HG03175 (cell line): ENCODE data around the gene ZBTB22.
"Not testable (repeated sequence)": the region's sequence is repeated elsewhere in the genome, so short reads cannot be mapped to it uniquely, and the experiment has no call there.

Experiments used
- ATAC-seq: cut with Tn5 transposase; IDR thresholded peaks from one replicate; pipeline ENCODE4 v1.9.1; 2021; ENCODE audit warnings: mild to moderate bottlenecking, moderate library complexity; ENCODE audit not compliant: unreplicated experiment

ZBTB22 gene

GRCh38 chr6:33280539-33280938 is 37.0 kb downstream of the ZBTB22 start:
- ATAC-seq: no peak

- no peak for ATAC-seq
These were observed 37.5 kb downstream of the ZBTB22 start for GRCh38 chr6:33279971-33280511.

DNA sequence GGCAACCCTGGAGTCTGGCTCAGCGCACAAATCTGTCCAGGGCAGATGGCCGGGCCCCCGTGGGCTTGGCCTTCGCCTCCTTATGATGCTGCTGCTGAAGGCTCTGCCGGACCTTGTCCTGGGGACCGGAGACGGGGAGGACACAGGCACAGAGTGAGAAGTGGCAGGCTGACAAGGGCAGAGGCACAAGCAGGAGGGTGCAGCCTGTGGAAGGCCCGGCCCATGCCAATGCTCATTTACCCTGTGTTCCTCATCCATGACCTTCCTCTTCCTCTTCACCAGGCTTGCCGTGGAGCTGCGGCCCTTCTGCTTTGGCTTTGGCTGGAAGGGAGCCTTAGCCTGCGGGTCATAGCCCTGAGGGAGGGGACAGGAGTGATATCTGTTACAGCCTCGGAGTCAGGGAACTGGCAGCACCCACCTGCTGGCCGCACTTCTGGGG is 38.3 kb downstream of the ZBTB22 start:
- ATAC-seq: no peak

DNA sequence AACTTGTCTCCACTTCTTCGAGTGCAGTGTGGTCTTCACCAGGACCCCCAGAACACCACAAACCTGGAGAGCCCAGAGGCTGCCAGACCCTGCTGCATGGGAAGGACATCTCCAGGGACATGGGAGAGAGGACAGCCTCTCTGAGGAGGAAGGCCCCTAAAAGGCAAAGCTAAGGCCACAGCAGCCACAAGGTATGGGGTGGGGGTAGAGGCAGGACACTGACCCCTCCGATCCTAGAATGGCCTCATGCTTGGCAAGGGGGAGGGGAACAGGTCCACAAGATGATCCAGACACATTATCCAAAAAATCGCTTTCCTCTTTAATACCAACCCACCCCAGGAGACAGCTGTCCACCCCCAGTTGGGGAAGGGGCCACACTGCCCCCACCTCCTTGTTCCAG is 38.7 kb downstream of the ZBTB22 start:
- no peak for ATAC-seq

- ATAC-seq: no peak
These were observed 39.2 kb downstream of the ZBTB22 start for GRCh38 chr6:33278392-33278741.

DNA sequence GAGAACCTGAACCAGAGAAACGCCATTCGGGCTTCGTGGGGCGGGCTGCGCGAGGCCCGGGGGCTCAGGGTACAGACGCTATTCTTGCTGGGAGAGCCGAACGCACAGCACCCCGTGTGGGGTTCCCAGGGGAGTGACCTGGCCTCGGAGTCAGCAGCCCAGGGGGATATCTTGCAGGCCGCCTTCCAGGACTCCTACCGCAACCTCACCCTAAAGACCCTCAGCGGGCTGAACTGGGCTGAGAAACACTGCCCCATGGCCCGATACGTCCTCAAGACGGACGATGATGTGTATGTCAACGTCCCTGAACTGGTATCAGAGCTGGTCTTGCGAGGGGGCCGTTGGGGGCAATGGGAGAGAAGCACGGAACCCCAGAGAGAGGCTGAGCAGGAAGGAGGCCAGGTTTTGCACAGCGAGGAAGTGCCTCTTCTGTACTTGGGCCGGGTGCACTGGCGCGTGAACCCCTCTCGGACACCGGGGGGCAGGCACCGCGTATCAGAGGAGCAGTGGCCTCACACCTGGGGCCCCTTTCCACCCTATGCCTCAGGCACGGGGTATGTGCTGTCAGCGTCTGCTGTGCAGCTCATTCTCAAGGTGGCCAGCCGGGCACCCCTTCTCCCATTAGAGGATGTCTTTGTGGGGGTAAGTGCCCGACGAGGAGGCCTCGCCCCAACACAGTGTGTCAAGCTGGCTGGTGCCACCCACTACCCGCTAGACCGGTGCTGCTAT is 39.7 kb downstream of the ZBTB22 start:
- ATAC-seq: peak; percentile 27

DNA sequence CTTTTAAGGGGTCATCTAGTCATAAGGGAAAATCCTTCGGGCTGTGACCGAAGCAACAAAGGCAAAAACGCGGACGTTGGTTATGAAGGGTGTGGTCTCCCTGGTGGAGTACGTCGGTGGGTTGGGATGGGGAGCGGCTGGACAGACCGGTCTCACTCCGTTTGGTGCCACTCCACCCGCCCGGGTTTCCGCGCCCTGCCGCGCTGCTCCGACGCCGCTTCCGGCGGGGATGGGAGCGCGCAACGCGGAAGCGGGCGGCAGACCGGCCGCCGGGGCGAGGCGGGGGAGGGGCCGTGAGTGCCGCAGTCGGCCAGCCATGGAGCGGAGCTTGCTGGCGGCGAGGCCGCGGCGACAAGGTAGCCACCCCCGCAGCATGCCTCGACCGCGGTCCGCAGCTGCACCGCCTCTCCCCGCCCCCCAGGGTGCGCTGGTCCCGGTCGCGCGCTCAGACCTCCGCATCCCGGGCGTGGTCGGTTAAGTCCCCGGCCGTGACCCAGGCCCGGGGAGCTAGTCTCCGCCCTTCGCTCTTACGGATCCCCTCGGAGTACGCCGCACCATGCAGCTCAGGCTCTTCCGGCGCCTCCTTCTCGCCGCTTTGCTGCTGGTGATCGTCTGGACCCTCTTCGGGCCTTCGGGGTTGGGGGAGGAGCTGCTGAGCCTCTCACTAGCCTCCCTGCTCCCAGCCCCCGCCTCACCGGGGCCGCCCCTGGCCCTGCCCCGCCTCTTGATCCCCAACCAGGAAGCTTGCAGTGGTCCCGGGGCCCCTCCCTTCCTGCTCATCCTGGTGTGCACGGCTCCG is 40.5 kb downstream of the ZBTB22 start, which contains the start of gene B3GALT4:
Gene B3GALT4 (plus strand): TSS at position 260 of the 799 bp plus-strand sequence. CDS start 297 bp downstream, at position 557.
- peak; percentile 52 for ATAC-seq

GRCh38 chr6:33276581-33276863 is 41.0 kb downstream of the ZBTB22 start:
- ATAC-seq: no peak

DNA sequence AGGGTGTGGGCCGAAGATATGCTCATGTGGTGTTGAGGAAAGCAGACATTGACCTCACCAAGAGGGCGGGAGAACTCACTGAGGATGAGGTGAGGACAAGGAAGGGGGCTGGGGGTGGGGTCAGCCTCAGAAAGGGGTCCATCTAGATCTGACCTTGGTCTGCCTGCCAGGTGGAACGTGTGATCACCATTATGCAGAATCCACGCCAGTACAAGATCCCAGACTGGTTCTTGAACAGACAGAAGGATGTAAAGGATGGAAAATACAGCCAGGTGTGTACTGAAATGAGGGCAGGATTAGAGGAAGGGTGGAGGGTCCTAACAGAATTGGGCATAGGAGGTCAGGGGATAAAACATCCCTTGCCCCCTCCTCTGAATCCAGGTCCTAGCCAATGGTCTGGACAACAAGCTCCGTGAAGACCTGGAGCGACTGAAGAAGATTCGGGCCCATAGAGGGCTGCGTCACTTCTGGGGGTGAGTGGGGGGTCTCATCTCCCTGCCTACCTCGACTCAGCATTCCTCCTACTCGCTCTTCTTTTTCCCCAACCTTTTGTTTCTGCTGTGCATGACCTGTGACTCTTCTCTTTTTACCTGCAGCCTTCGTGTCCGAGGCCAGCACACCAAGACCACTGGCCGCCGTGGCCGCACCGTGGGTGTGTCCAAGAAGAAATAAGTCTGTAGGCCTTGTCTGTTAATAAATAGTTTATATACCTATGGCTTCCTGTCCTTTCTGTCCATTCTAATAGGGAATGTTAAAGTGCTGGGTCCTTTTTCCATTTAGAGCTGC is 41.6 kb downstream of the ZBTB22 start:
- ATAC-seq: not testable (repeated sequence)

DNA sequence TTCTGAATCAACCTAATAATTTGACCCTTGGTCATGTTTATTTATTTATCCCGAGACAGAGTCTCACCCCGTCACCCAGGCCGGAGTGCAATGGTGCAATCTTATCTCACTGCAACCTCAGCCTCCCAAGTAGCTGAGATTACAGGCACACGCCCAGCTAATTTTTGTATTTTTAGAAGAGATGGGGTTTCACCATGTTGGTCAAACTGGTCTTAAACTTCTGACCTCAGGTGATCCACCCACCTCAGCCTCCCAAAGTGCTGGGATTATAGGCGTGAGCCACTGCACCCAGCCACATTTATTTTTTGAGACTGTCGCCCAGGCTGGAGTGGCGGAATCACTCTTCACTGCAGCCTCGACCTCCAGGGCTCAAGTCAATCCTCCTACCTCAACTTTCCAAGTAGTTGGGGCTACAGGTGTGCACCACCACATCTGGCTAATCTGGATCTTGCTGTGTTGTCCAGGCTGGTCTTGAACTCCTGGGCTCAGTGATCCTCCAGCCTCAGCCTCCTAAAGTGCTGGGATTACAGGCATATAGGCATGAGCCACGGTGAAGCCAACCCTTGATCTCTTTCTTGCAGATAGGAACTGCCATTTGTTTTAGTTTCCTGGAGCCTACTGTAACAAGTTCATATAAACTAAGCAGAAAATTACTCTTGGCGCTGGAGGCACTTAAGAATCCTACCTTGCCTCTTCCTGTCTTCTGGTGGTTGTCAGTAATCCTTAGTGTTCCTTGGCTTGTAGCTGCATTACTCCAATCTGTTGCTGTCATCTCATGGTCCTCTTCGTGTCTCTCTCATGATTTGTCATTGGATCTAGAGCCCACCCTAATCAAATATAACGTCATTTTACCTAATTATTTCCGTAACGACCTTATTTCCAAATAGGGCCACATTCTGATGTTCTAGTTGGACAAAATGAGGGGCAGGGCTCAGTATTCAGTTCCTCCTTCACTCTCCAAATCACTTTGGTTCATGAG is 43.3 kb downstream of the ZBTB22 start:
- ATAC-seq: no peak

DNA sequence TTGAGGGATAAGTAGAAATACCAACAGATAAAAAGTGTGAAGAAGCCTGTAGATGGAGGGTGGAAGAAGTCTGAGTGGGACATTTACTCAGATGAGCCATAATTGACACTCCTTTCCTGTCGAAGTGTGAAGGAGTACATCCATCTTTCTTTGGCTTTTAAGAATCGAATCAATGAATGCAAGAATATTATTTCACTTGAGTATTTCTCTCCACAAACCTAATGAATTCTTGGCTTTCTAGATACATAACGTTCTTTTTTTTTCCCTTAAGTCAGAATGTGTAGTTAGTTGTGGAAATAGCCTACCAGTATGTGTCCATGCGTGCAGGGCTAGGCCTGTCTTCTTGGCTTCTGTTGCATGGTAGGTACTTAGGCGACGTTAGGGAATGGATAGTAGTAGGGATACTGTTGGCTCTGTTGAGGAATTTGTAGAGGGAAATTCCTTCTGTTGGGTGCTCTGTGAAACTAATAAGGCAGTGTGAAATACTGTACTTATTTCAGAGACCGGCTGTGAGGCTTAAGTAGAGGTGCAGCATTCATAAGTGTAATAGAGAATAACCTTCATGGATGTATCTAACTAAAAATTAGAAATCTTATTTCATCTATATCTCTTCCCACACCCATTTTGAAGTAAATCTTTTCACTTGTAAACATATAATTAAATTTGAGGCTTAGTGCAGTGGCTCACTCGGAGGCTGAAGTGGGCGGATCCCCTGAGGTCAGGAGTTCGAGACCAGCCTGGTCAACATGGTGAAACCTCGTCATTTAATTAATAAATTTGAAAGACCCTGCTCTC is 44.2 kb downstream of the ZBTB22 start:
- no peak for ATAC-seq

GRCh38 chr6:33272275-33273128 is 45.0 kb downstream of the ZBTB22 start:
- peak; percentile 13 for ATAC-seq

GRCh38 chr6:33271468-33272274 is 45.9 kb downstream of the ZBTB22 start, which contains the start of the genes RPS18 and VPS52:
TSS of gene RPS18 (plus strand) at chr6:33272075. CDS start at chr6:33272120, 45 bp downstream.
TSS of gene VPS52 (minus strand) at chr6:33271876. CDS start at chr6:33271675, 201 bp downstream.
- ATAC-seq: peak; percentile 87

- peak; percentile 15 for ATAC-seq
These were observed 46.5 kb downstream of the ZBTB22 start for GRCh38 chr6:33271117-33271467.
